ENCODE measurements around the gene CAB39.

DNA sequence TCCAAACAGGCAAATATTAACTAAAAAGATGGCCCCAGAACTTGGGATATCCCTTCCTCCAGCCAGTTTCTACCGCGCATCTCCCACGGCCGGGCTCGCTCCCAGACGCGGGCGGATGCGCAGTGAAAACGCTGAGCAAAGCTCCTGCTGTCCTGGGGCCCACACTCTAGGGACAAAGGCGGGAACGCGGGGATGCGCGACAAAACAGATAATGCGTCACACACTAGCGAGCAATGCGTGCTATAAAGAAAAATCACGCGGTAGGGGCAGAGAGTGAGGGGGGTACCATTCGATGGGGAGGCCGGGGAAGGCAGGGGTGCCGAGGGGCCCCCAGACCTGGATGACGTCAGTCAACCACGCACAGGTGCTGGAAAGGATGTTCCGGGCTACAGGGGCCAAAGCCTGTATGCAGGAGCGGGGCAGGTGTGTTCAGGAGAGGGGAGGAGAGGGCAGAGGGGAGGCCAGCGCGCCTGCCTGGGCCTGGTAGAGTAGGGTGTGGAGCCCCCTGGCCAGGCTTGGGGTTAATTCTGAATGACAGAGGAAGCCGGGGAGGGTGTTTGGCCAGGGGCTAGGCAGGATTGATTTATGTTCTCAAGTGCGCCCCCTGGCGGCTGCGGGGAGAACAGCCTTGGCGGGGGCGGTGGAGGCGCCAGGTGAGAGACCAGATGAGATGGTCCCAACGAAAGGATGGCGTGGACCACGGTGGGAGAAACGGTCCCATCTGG is 137.2 kb downstream of the CAB39 start:
- TF ChIP-seq POLR2A (IDR thresholded peaks at IDR 0.05) = no peak
- no peak for TF ChIP-seq EP300 (IDR thresholded peaks at IDR 0.05)
- TF ChIP-seq, protein P1, sequence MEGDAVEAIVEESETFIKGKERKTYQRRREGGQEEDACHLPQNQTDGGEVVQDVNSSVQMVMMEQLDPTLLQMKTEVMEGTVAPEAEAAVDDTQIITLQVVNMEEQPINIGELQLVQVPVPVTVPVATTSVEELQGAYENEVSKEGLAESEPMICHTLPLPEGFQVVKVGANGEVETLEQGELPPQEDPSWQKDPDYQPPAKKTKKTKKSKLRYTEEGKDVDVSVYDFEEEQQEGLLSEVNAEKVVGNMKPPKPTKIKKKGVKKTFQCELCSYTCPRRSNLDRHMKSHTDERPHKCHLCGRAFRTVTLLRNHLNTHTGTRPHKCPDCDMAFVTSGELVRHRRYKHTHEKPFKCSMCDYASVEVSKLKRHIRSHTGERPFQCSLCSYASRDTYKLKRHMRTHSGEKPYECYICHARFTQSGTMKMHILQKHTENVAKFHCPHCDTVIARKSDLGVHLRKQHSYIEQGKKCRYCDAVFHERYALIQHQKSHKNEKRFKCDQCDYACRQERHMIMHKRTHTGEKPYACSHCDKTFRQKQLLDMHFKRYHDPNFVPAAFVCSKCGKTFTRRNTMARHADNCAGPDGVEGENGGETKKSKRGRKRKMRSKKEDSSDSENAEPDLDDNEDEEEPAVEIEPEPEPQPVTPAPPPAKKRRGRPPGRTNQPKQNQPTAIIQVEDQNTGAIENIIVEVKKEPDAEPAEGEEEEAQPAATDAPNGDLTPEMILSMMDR (IDR thresholded peaks at IDR 0.05) = peak in 3 of 4 experiments; percentile 47 to 86 (median 57)
- TF ChIP-seq POLR2AphosphoS5 (IDR thresholded peaks at IDR 0.05) = no peak
